GM18517 (cell line): Measurements from ENCODE around the gene MTHFD1L.
A peak's percentile ranks its signal among the peaks of the same experiment; 100 is the strongest.
"Not testable (repeated sequence)": the region's sequence is repeated elsewhere in the genome, so short reads cannot be mapped to it uniquely, and the experiment has no call there.

ENCODE experiments used
- ATAC-seq: cut with Tn5 transposase; IDR thresholded peaks from one replicate; pipeline ENCODE4 v1.9.1; 2021; ENCODE audit warnings: mild to moderate bottlenecking, moderate library complexity; ENCODE audit not compliant: unreplicated experiment

Gene MTHFD1L

DNA sequence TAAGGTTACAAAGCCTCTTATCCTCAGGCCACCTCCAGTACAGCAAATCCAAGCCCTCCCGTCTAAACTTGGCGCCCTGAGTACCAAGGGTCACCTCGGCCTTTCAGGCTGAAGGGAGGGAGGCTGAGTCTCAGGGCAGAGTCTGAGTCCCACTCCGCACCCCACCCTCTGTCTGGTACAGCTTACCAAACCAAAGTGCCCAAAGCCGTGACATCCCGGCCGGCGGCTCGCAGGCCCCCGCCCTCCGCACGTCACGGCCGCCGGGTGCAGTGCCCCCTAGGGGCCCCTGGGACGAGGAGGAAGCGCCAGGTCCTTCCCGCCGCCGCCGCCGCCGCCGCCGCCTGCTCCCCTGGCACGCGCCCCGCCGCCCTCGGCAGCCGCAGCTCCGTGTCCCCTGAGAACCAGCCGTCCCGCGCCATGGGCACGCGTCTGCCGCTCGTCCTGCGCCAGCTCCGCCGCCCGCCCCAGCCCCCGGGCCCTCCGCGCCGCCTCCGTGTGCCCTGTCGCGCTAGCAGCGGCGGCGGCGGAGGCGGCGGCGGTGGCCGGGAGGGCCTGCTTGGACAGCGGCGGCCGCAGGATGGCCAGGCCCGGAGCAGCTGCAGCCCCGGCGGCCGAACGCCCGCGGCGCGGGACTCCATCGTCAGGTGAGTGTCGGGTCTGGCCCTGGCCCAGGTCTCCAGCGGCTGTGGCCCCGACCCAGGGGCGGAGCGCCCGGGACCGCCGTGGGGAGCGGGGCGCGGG is at the start of gene MTHFD1L:
TSS of gene MTHFD1L (plus strand) at position 297 of the 741 bp plus-strand sequence. CDS start at position 418, 121 bp downstream.
- peak; percentile 86 for ATAC-seq

- ATAC-seq = not testable (repeated sequence)
Observed at GRCh38 chr6:150816554-150816953, 48.9 kb upstream of the MTHFD1L start.

DNA sequence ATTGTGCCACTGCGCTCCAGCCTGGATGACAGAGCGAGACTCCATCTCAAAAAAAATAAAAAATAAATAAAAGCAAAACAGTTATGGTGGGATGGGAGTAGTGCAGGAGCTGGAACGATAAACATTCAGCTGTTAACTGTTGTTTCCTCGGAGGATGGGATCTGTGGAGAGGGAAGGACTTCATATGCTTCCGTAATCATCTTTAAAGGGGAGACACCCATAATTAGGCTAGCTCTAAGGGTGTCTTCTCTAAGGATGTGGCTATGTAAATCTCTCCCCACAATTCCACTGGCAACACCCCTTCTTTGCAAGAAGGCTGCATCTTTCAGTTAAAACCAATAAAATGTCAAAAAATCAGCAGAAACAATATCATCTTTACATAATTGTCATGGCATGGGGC is 42.6 kb upstream of the MTHFD1L start:
- no peak for ATAC-seq

GRCh38 chr6:150826788-150827187 is 38.7 kb upstream of the MTHFD1L start:
- ATAC-seq = no peak

DNA sequence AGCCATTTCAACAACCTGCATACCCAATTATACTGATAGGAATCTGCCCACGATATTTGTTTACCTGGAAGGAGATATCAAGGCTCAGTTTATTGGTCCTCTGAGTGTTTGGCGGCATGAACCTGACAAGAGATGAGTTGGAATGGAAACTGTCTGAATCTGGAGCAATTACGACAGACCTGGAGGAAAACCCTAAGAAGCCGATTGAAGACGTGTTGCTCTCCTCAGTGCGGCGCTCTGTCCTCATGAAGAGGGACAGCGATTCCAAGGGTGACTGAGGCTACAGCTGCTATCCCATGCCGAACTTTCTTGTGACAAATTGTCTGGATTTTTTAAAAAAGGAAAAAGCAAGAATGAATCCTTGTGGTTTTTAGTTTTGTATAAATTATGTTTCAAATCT is 37.4 kb upstream of the MTHFD1L start:
- not testable (repeated sequence) for ATAC-seq

- ATAC-seq = no peak
Observed at GRCh38 chr6:150830439-150831165, 34.9 kb upstream of the MTHFD1L start.

DNA sequence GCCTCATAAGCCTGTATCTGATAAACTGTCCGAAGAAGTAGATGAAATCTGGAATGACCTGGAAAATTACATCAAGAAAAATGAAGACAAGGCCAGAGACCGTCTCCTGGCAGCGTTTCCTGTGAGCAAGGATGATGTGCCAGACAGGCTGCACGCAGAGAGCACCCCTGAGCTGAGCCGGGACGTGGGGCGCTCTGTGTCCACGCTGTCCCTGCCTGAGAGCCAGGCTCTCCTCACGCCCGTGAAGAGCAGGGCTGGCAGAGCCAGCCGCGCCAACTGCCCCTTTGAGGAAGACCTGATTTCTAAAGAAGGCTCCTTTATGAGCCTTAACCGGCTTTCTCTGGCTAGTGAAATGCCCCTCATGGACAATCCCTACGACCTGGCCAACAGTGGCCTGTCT is 33.9 kb upstream of the MTHFD1L start:
- ATAC-seq = no peak

- no peak for ATAC-seq
Observed at GRCh38 chr6:150835620-150836019, 29.9 kb upstream of the MTHFD1L start.

DNA sequence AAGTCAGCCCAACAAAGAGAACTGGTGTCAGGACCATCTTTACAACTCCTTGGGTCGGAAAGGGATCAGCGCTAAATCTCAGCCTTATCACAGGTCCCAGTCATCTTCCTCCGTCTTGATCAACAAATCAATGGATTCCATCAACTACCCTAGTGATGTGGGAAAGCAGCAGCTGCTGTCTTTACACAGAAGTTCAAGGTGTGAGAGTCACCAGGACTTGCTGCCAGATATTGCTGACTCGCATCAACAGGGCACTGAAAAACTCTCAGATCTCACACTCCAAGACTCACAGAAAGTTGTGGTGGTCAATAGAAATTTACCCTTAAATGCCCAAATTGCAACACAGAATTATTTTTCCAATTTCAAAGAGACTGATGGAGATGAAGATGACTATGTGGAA is 25.3 kb upstream of the MTHFD1L start:
- no peak for ATAC-seq

DNA sequence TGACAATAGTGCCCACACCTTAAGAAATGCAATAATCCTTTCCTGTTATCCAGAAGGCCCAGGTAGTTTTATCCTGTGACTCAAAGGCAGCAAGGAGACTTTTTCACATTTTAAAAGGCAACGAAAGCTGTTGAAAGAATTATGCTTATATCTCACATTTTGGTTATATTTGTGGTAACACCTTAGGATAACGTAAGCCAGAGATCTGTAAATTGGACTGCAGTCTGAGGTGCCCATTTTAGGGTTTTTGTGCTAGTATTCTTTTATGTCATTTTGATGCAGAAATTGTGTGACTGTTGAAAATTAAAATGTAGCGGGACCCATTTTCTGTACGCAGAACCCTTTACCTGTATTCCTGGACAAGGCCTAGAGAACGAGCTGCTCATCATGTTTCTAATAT is 24.3 kb upstream of the MTHFD1L start:
- ATAC-seq = no peak

GRCh38 chr6:150841697-150842096 is 23.8 kb upstream of the MTHFD1L start:
- ATAC-seq = no peak

GRCh38 chr6:150844371-150844770 is 21.1 kb upstream of the MTHFD1L start:
- ATAC-seq = no peak

DNA sequence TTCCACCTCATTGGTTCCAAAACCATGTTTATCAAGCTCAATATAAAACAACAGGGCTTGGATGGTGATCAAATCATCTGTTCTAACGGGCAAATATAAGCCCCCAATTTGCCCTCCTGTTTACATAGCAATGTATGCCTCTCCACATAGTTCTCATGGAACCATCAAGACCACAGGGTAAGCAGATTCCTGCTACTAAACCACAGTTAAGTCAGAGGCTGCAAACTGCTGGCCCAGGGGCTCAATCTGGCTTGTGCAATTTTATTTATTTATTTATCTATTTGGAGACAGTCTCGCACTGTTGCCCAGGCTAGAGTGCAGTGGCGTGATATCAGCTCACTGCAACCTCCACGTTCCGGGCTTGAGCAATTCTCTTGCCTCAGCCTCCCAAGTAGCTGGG is 18.9 kb upstream of the MTHFD1L start:
- no peak for ATAC-seq

DNA sequence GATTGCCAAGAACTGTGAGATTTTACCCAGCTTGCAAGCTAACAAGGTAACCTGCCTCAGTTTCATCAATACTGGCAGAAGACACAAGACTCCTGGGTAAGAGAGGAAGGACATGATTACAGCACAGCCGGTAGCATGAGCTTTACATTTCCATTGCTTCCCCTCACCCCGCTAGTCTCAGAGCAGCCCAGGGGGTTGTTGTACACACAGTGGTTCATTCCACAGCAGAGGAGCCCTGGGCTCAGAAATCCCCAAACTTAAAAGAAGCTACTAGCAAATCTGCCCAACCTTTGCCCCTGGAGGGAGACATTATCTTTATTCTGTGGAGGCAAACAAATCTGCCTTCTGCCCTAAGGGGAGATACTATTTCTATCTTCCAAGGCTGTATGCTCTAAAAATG is 17.1 kb upstream of the MTHFD1L start:
- no peak for ATAC-seq

GRCh38 chr6:150854392-150854791 is 11.1 kb upstream of the MTHFD1L start:
- not testable (repeated sequence) for ATAC-seq

DNA sequence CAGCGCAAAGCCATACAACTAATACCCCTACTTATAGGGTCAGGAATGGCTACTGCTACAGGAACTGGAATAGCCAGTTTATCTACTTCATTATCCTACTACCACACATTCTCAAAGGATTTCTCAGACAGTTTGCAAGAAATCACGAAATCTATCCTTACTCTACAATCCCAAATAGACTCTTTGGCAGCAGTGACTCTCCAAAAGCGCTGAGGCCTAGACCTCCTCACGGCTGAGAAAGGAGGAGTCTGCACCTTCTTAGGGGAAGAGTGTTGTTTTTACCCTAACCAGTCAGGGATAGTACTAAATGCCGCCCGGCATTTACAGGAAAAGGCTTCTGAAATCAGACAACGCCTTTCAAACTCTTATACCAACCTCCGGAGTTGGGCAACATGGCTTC is 10.3 kb upstream of the MTHFD1L start:
- not testable (repeated sequence) for ATAC-seq

DNA sequence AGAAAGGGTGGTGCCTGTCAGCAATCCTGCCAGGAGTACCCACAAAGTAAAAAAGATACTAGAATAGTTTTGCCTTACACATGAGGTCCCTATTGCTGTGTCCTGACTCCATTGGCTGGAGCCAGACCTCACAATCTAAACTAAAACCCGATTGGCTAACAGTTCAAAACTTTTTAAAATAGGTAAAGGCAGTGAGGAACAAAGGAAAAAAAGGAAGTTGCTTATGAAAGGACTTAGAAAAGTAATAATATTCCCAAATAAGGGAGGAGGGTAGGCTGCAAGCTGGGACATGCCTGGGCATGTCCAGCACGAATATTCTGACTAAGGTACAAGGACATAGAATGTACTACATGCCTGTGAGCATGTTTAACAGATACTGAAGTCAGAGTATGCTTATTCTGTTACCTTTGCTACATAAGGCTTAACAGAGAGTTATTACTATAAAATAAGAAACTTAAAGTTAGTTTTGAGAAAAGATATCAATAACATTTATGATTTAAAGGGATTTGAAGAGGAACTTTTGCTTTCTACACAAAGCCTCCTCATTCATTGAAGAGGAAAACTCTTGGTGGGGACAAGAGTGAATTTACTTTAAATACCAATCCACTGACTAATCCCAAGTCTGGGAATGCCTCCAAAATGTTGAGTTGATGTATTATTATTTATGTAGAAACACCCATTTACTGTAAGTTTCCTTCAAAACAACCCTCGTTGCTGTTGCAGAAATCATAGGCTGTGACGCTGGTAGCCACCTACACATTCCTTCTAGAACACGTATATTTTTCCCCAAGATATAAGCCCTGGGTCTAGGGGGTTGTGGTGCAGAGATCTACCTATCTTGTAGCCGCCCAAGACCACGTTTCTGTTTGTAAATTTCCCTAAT is 8.2 kb upstream of the MTHFD1L start:
- ATAC-seq = no peak

DNA sequence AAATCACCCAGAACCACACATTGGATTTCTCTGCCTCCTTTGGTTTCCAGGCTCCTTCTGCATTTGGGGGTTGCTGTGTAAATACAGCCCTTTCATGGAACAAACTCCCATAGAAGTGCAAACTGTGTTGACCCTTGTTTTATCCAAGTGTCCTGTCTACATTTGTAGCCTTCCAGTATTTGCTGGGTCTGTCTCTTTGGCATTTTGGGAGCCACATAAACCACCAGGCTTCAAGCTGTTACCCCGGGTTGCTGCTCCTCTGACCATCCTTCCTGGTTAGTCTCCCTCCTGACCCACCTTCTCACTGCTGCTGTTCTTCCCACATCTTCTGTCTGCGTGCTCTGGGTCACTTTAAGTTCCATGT is 7.6 kb upstream of the MTHFD1L start:
- no peak for ATAC-seq

- not testable (repeated sequence) for ATAC-seq
Observed at GRCh38 chr6:150861448-150862168, 3.9 kb upstream of the MTHFD1L start.

- ATAC-seq = no peak
Observed at GRCh38 chr6:150863213-150863928, 2.1 kb upstream of the MTHFD1L start.
